Measurements from ENCODE around the gene GTF2H4. TPM values are rescaled to one million over a fixed set of nuclear protein-coding genes. Genes with fewer than 3 reads are reported as not detected.
A peak's percentile ranks its signal among the peaks of the same experiment; 100 is the strongest.

Gene GTF2H4
- total RNA-seq, 1 donor from 2014 or later = 15.5 TPM

DNA sequence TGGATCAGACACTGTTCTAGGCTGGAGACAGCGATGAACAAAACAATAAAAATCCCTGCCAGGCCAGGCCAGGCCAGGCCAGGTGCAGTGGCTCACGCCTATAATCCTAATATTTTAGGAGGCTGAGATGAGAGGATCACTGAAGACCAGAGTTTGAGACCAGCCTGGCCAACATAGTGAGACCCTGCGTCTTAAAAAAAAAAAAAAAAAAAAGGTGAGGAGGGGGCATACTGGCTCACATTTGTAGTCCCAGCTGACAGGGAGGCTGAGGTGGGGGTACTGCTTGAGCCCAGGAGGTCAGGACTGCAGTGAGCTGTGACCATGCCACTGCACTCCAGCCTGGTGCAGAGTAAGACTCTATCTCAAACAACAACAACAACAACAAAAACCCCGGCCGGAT lies 37.3 kb downstream of the GTF2H4 start:
- DNase-seq (ENCODE audit: low spot score in 2 of 2) (no peak), FAIRE-seq (no peak)

DNA sequence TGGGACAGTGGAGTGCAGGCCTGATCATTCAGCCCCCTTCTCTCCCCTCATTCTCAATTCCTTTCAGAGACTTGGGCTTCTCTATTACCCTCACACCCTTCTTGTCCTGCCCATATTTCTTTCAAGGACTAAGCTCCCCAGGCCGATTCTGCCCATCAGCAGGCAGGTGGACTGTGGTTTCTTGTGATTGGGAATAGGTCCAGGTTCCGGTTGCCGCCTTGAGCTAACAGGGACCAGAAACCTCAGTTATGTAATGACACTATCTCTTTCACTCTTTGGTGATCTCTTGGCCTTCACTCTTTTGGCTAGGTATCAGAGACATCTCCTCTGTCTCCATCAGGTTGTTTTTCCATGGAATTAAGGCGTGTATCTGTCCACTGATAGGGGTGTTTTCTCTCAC lies 39.2 kb downstream of the GTF2H4 start:
- FAIRE-seq (no peak), DNase-seq (ENCODE audit: low spot score in 2 of 2) (no peak)

DNA sequence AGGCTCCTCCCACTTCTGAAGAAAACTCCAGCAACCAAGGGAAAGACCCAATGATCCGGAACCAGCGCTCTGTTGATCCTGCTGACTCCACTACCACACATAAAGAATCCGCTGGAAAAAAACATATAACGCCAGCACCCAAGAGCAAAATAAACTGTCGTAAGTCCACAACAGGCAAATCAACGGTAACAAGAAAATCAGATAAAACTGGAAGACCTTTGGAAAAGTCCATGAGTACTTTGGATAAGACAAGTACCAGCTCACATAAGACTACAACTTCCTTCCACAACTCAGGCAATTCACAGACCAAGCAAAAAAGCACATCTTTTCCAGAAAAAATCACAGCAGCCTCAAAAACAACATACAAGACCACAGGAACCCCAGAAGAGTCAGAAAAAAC lies 40.8 kb downstream of the GTF2H4 start:
- no peak for DNase-seq (ENCODE audit: low spot score in 2 of 2)
- FAIRE-seq = no peak

DNA sequence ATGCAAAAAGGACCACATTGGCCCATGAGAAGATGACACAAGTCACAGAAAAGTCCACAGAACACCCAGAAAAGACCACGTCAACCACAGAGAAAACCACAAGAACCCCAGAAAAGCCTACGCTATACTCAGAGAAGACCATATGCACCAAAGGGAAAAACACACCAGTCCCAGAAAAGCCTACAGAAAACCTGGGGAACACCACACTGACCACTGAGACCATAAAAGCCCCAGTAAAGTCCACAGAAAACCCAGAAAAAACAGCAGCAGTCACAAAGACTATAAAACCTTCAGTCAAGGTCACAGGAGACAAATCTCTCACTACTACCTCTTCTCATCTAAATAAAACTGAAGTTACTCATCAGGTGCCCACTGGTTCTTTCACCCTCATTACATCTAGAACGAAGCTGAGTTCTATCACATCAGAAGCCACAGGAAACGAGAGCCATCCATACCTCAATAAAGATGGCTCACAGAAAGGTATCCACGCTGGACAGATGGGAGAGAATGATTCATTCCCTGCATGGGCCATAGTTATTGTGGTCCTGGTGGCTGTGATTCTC lies 44.0 kb downstream of the GTF2H4 start:
- FAIRE-seq = no peak
- DNase-seq (ENCODE audit: low spot score in 2 of 2) = no peak

DNA sequence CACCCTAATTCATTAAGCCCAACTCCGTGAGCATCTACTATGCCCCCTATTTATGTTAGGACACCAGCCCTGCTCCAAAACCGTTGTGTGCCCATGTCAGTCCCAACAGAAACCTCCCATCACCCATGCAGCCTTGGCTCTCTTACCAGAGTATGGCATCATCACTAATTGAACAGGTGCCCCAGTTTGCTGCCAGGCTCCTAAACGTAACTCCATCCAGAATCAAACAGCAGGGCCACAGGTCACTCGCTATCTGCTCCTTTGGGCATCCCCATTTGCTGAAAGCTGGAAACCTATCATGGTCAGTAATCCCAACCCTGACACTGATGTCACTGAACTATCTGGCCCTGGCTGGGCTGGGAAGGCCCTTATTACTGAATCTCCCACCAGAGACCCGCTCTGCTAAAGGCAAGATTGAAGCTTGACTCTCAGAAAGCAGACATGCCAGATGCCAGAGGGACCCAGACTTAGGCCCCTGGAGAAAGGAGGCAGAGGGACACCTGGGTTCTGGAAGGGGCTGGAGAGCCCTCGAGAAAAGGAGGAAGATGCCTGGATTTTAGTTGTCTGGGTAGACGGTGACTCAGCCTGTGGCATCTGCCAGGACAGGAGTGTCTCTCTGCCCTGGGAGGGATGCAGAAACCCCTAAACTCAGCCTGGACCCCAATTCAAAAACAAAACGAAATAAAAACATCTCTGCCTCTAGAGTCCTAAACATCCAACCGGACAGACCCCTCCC lies 46.8 kb downstream of the GTF2H4 start:
- FAIRE-seq (no peak), DNase-seq (ENCODE audit: low spot score in 2 of 2) (no peak)

DNA sequence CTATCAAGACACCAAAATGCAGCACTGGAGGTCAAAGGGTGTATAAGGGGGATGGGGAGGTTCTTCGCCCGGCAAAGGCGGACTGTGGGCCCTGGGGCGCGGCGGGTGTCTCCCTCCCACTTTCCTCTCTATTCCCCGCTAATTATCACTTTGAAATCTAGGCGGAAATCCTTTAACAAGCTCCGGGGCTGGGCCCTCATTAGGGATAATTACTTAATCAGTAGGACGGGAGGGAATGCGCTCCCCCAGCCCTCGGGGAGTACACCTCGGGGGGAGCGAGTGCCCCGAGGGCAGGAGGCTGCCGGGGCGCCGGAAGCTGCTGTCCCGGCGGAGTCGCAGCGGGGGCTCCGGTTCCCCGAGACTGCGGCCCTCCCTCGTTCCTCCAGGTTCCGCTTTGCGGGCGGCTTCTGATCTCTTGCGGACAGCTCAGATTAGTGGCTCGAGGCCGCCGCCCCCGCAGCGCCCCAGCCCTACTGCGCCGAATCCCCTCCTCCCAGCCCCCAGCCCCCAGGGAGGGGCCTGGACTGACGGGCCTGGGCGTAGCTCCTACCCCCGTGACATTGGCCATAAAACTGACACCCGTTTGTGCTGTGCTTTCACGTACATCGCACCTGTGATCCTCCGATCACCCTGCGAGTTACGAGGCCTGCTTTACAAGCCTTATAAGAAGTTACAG lies 47.5 kb downstream of the GTF2H4 start:
- FAIRE-seq (no peak), DNase-seq (ENCODE audit: low spot score in 2 of 2) (peak; percentile 21 to 58)

DNA sequence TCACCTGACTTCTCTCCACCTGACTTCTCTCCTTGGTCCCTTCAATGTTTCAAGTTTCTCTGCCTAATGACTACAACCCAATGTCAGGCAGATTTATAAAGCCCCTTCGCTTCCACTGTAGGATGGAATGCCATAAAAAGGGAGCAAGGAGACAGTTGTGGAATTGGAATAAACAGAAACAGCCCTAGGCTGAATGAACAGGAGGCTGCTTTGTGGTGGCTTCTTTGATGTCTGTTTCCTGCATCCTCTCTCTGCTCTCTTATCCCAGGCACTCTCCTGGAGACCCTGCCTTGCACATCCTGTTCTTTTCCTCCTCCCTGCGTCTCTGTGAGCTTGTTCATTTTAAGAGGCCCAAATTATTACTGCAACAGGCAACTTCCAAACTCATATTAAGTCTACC lies 49.7 kb downstream of the GTF2H4 start:
- FAIRE-seq (no peak), DNase-seq (ENCODE audit: low spot score in 2 of 2) (no peak)

DNA sequence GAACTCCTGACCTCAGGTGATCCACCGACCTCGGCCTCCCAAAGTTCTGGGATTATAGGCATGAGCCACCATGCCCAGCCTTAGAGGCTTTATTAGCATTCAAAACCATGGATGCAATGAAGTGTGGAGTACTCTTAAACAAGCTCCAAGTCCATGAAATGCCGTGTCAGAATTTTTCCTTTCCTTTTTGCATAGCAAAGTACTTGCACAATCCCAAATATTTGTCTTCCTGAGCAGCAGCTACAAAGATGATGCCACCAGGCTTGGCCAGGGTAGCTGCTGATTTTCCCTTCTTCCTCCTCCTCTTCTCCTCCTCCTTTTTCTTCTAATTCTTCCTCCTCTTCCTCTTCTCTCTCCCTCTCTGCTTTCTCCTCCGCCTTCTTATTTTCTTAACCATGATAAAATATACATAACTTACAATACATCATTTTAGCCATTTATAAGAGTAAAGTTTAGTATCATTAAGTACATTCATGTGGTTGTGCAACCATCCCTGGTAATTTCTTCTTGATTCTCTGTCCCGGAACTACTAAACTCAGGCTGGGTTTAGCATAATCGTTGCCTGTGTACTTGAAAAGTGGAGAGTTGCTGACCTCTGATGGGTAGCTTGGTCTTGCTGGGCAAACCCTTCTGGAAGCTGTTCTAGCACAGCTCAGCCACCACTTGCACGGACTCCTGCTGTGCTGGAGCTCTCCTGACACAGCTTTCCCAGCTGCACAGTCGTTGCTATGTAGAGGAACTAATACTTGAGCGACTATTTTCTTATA lies 53.1 kb downstream of the GTF2H4 start:
- FAIRE-seq (no peak), DNase-seq (ENCODE audit: low spot score in 2 of 2) (no peak)

DNA sequence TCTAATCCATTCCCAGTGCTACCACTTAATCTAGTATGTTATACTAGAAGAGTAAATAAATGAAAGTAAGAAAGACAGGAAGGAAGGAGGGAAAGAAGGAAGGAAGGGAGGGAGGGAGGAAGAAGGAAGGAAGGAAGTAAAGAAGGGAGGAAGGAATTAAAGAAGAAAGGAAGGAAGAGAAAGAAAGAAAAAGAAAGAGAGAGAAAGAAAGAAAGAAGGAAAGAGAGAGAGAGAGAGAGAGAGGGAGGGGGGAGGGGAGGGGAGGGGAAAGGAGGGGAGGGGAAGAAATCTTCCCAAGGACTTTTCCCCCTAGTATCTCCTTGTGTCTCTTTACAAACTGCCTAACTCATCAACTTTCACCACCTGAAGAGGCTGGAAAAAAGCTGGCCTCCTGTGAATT lies 54.7 kb downstream of the GTF2H4 start:
- no peak for FAIRE-seq
- no peak for DNase-seq (ENCODE audit: low spot score in 2 of 2)

DNA sequence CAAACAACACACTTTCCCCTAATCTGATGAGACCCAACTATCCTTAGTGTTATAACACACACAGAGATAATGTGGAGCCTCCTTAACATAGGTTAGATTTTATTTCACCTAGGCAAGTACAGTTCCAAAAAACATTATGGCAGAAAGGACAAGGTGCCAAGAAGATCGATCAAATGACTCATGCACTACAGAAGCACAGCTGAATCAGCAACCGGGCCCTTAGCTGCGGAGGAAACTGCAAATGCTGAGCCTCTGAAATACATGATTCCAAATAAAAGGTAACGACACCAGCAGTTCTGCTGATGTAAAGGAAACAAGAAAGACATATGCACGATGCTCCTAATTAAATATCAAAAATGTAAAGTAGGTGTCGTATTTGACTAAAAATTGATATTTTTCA lies 55.6 kb downstream of the GTF2H4 start:
- DNase-seq (ENCODE audit: low spot score in 2 of 2) (no peak), FAIRE-seq (no peak)

Small RNA genes within 50 kb of the gene (small RNA-seq; reads per million reads assigned to genes)
- not detected for gene RF00019

Other genes starting within 250 kb of the GTF2H4 start
- gene DHX16, start 235.2 kb upstream of the GTF2H4 start, total RNA-seq = 22.4 TPM
- gene PPP1R18, start 221.6 kb upstream of the GTF2H4 start, total RNA-seq = 44.0 TPM
- gene NRM, start 217.2 kb upstream of the GTF2H4 start, total RNA-seq = 0.41 TPM
- 4.1 TPM for gene MDC1, start 190.9 kb upstream of the GTF2H4 start, total RNA-seq
- gene TUBB, start 187.9 kb upstream of the GTF2H4 start, total RNA-seq = 1,325 TPM
- gene FLOT1, start 165.5 kb upstream of the GTF2H4 start, total RNA-seq = 46.9 TPM
- 2.4 TPM for gene IER3, start 163.7 kb upstream of the GTF2H4 start, total RNA-seq
- gene DDR1, start 23.7 kb upstream of the GTF2H4 start, total RNA-seq = 106 TPM
- 22.4 TPM for gene VARS2, start 6.0 kb downstream of the GTF2H4 start, total RNA-seq
- not detected for gene SFTA2, start 24.0 kb downstream of the GTF2H4 start, total RNA-seq
- not detected for gene MUCL3, start 32.8 kb downstream of the GTF2H4 start, total RNA-seq
- not detected for gene MUC21, start 75.5 kb downstream of the GTF2H4 start, total RNA-seq
- gene MUC22, start 102.3 kb downstream of the GTF2H4 start, total RNA-seq = not detected
- not detected for gene C6orf15, start 204.4 kb downstream of the GTF2H4 start, total RNA-seq
- gene PSORS1C1, start 206.6 kb downstream of the GTF2H4 start, total RNA-seq = not detected
- not detected for gene CDSN, start 212.2 kb downstream of the GTF2H4 start, total RNA-seq
- gene PSORS1C2, start 230.9 kb downstream of the GTF2H4 start, total RNA-seq = not detected
- 5.7 TPM for gene CCHCR1, start 249.6 kb downstream of the GTF2H4 start, total RNA-seq